C4-2B (cell line): ENCODE measurements around the gene MARK2.

Experiments
- H3K27ac ChIP-seq: fragments of 450-650 bp; 2 replicates; pipeline ENCODE4 v1.5.1; 2017
- ZFX ChIP-seq: fragments of 450-650 bp; IDR thresholded peaks from 2 replicates; pipeline ENCODE4 v1.6.1; 2017
- TF ChIP-seq, protein P1 (sequence below): fragments of 450-650 bp; conservative IDR thresholded peaks from 2 replicates; pipeline ENCODE4 v1.5.1; 2017; ENCODE audit warnings: mild to moderate bottlenecking

Gene MARK2

DNA sequence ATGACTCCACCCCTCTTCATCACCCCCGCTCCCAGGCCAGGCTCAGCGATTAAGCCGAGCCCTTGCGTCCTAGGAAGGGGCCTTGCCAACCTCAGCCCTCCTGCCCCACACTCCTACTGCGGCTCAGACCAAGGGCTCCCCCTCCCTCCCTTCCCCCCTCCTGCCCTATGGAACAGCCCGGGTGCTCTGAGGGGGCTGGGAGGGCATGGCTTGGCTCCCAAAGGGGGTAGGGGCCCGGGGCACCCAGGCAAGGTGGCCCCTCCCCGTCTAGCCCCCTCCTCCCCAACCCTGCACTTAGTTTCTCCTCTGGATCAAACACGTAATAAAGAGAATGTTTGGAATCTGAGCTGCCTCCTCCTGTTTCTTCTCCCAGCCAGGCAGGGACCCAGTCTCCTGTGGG, 71.8 kb downstream of the MARK2 start:
- TF ChIP-seq ZFX: no peak
- TF ChIP-seq, protein P1, sequence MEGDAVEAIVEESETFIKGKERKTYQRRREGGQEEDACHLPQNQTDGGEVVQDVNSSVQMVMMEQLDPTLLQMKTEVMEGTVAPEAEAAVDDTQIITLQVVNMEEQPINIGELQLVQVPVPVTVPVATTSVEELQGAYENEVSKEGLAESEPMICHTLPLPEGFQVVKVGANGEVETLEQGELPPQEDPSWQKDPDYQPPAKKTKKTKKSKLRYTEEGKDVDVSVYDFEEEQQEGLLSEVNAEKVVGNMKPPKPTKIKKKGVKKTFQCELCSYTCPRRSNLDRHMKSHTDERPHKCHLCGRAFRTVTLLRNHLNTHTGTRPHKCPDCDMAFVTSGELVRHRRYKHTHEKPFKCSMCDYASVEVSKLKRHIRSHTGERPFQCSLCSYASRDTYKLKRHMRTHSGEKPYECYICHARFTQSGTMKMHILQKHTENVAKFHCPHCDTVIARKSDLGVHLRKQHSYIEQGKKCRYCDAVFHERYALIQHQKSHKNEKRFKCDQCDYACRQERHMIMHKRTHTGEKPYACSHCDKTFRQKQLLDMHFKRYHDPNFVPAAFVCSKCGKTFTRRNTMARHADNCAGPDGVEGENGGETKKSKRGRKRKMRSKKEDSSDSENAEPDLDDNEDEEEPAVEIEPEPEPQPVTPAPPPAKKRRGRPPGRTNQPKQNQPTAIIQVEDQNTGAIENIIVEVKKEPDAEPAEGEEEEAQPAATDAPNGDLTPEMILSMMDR: no peak
- H3K27ac ChIP-seq: no peak overlapping the region

DNA sequence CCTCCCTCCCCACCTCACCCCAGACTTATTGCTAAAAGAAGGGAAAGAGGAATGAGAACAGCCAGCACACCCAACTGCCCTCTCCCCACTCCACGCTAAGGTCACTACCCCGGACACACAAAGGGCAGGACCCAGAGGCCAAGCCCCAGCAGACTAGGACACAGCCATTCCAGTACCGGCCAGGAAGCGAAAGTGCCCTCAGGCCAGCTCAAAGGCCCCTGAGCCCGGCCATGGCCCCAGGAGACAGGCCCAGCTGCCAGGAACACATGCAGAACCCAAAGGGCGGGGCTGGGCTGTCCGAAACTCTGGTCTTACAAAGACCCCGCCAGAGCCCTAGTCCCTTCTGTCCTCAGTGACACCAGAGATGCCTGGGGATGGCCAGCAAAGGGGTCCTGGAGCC, 72.5 kb downstream of the MARK2 start:
- no peak overlapping the region for H3K27ac ChIP-seq
- TF ChIP-seq, protein P1: no peak
- no peak for TF ChIP-seq ZFX

DNA sequence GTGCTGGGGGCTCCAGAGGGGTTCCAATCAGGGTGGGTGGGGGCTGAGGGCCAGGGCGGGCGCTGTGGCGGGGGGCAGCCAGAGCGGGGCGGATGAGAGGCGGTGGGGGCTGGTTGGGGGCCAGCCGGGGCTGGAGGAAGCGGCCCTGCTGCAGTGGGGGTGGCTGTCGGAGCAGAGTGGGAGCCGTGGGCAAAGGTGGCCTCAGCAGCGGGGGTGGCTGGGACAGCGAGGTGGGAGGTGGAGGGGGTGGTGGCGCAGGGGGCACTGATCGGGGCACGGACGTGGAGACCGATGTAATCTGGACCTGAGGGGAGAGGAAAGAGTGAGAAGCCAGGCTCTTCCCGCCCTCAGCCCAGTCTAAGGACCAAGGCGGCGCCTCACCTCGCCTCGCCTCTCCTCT, 73.0 kb downstream of the MARK2 start:
- H3K27ac ChIP-seq: no peak overlapping the region
- no peak for TF ChIP-seq ZFX
- TF ChIP-seq, protein P1: no peak

DNA sequence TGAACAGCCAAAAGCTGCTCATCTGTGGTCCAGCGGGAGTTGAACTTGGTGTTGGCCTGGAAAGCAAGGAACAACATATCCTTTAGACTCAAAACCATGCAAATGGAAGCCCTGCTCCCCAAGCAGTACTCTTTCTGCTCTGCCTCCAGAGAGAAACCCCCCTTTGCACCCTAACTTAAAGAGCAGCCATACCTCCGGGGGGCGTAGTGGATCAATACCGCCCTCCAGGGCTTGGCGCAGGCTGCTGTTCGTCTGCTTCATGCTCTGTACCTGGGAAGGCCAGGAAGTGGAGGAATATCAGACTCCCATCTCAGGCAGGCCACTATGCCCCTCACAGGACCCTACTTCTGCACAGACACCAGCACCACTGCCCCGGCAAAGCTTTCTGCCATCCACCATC, 73.8 kb downstream of the MARK2 start:
- H3K27ac ChIP-seq: no peak overlapping the region
- TF ChIP-seq, protein P1: no peak
- TF ChIP-seq ZFX: no peak

DNA sequence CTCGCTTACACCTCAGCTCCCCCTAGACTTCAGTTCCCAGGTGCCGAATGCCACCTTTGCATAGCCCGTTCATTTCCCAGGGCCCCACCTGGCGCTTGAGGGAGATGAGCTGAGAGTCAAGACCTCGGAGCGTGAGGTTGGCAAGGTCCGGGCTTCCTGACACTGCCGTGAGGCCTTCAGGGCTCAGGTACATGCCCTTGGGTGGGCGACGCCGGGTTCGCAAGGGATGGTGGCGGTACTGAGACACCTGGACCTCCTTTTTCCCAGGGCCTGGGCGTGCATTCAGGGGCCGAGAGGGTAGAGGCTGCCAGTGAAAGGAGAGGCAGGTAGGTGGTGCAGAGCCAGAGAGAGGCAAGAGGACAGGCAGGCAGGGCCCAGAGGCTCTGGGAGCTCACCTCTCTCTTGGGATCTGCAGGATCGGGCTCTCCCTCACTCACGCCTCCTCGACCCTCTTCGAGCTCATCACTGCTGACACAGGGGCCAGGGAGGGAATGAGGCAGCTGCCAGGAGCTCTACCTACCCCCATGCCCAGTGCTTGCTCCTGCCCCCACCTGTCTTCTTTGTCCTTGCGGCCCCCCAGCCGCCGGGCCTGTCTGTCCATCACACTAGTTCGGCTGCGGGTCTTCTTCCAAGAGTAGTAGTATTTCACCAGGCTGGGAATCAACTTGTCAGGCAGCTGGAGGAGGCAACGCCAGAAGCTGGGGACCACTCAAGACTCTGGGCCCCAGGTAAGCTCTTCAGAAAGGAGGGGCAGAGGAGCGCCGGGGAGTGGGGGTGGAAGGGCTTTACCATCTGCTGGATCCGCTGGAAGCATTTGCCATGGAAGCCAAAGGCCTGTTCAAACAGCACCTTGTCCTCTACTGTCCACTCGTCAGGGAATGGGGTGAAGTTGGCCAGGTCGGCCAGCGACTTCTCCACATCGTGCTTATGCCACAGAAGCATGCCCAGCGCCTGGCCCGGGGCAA, 75.2 kb downstream of the MARK2 start:
- TF ChIP-seq, protein P1: no peak
- TF ChIP-seq ZFX: no peak
- no peak overlapping the region for H3K27ac ChIP-seq

DNA sequence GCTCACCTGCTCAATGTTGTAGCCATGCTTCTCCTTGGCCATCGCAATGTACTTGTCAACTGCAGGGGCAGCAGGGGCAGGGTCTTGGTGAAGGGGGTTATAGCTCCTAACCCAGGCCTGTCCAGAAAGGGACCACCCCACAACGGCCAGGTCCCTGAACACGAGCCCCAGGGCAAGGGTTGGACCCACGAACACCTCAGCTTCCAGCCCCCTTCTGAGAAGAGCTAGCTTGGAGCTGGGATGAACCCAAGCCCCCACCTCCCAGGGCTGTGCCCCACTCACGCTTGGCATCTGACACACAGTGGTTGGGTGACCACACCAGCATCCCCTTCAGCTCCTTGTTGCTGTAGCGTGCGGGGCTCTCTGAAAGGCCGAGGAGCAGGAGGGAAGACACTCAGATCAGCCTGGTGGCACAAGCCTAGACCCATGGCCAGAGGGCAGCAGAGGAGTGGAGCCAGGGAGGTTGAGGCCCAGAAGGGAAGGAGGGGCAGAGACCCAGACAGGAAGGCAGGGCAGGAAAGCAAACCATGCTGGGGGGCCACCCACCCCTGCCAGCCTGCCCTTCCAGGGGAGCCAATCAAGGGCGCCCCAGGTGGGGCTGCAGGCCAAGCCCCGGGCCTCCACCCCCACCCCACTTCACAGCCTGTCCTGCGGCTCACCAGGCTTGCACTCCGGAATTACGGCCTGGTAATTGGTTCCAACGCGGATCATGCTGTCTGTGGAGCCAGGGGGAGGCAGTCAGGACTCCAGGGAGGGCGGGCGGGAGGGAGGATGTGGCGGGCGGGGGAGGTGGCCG, 76.2 kb downstream of the MARK2 start:
- no peak overlapping the region for H3K27ac ChIP-seq
- TF ChIP-seq ZFX: no peak
- TF ChIP-seq, protein P1: no peak
